ENCODE measurements around the gene ADAM30.

DNA sequence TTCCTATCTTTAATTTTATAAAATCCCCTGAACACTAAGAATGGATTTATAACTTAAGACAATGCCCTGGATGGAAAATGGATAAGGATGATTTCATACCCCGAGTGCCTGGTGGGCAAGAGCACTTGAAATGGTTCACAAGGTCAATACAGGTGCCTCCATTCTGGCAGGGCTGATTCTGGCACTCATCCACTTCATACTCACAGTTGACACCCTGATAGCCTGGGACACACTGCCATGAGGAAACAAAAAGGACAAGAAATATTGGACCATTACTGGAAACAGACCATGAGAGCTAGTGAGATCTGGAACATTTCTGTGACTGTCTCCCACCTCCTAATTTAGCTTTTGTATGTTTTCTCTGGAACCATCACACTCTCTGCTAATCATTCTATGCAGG lies 39.1 kb upstream of the ADAM30 start:
- TF ChIP-seq POLR2A (IDR thresholded peaks at IDR 0.05), result no peak
- TF ChIP-seq, protein P1, sequence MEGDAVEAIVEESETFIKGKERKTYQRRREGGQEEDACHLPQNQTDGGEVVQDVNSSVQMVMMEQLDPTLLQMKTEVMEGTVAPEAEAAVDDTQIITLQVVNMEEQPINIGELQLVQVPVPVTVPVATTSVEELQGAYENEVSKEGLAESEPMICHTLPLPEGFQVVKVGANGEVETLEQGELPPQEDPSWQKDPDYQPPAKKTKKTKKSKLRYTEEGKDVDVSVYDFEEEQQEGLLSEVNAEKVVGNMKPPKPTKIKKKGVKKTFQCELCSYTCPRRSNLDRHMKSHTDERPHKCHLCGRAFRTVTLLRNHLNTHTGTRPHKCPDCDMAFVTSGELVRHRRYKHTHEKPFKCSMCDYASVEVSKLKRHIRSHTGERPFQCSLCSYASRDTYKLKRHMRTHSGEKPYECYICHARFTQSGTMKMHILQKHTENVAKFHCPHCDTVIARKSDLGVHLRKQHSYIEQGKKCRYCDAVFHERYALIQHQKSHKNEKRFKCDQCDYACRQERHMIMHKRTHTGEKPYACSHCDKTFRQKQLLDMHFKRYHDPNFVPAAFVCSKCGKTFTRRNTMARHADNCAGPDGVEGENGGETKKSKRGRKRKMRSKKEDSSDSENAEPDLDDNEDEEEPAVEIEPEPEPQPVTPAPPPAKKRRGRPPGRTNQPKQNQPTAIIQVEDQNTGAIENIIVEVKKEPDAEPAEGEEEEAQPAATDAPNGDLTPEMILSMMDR (IDR thresholded peaks at IDR 0.05), result no peak
